MCF 10A (cell line): ENCODE data around the gene GATAD2A. TPM values are rescaled to one million over a fixed set of nuclear protein-coding genes. Genes with fewer than 3 reads are reported as not detected.

ENCODE experiments used
- BruUV-seq: library from RNA; stranded (reverse); fragments of 400-500 nt; replicated peaks from 2 replicates; lab custom pipeline; 2021; lab: Mats Ljungman, UMichigan
- CTCF ChIA-PET: fragments of 300-600 bp; sonication (Branson Sonifier 250); formaldehyde crosslinking; extraction: SDS; loops from one replicate; lab custom pipeline; 2021; ENCODE audit warnings: antibody characterized with exemption, inconsistent platforms; lab: Yijun Ruan, JAX
- POLR2A ChIA-PET: fragments of 300-600, 350-650 bp; sonication (Branson Sonifier 250); formaldehyde crosslinking; extraction: SDS; loops from one replicate; lab custom pipeline; 2020; ENCODE audit warnings: antibody characterized with exemption, inconsistent platforms; lab: Yijun Ruan, JAX
- DNase-seq: peaks from one replicate; pipeline ENCODE4 v3.0.0-alpha.2; 2018; ENCODE audit not compliant: unreplicated experiment
- H3K27ac Mint-ChIP-seq: one replicate; pipeline ENCODE4 v1.8.0; 2022; ENCODE audit warnings: mild to moderate bottlenecking, low read depth, mixed read lengths; ENCODE audit not compliant: unreplicated experiment
- H3K27me3 Mint-ChIP-seq: one replicate; pipeline ENCODE4 v1.8.0; 2022; ENCODE audit warnings: mixed read lengths; ENCODE audit not compliant: insufficient read depth, unreplicated experiment
- H3K36me3 Mint-ChIP-seq: one replicate; pipeline ENCODE4 v1.8.0; 2022; ENCODE audit warnings: mild to moderate bottlenecking, moderate library complexity, mixed read lengths; ENCODE audit not compliant: insufficient read depth, unreplicated experiment
- H3K4me1 Mint-ChIP-seq: one replicate; pipeline ENCODE4 v1.8.0; 2022; ENCODE audit warnings: mixed read lengths; ENCODE audit not compliant: insufficient read depth, unreplicated experiment
- H3K4me3 Mint-ChIP-seq: one replicate; pipeline ENCODE4 v1.8.0; 2022; ENCODE audit warnings: mild to moderate bottlenecking, moderate library complexity, mixed read lengths; ENCODE audit not compliant: unreplicated experiment
- H3K9me3 Mint-ChIP-seq: one replicate; pipeline ENCODE4 v1.8.0; 2022; ENCODE audit warnings: mixed read lengths; ENCODE audit not compliant: unreplicated experiment
- intact Hi-C: fragments of 100-400 bp; cut with micrococcal nuclease; formaldehyde crosslinking; loops from 2 replicates; pipeline ENCODE4 v1.14.1; 2022
- total RNA-seq: library from RNA; stranded (reverse); gene quantifications from 2 replicates; pipeline ENCODE4 v1.2.3, GENCODE V29; 2022
- TF ChIP-seq, protein P1 (sequence below): fragments of 200-600 bp; IDR thresholded peaks from one replicate; pipeline ENCODE4 v1.8.0; 2022; ENCODE audit warnings: antibody characterized with exemption, mild to moderate bottlenecking; ENCODE audit not compliant: unreplicated experiment

Gene GATAD2A
- total RNA-seq, 1 experiment from 2014 or later: 91.5 TPM

DNA sequence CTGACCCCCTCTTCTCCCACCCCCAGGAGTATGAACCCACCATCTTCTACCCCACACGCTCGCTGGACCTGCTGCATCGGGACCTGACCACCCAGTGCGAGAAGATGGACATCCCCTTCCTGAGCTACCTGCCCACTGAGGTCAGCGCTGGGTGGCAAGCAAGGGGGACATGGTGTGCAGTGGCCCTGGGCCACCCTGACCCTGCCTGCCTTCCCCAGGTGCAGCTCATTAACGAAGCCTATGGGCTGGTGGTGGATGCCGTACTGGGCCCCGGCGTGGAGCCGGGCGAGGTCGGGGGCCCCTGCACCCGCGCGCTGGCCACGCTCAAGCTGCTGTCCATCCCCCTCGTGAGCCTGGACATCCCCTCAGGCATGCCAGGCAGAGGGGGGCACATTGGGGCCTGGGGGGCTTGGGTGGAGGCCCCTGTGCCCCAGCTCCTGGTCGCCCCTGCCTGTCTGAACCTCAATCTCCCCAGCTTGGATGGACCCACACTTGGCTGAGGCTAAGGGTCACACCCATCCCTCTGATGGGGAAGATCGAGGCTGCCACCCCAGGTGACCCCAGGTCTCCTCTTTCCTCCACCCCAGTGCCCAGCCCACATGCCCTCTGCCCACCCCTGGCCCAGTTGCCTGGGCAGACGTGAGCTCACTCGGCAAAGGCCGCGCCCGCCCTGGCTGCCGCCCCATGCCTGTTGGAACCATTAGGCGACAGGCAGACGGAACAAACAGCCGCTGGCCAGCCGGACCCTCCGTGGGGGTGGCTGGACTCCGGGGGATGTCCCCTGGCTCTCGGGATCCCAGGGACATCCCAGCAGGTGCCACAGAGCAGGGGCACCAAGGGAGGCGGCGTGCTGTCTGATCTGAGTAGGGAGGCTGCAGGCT, 130.1 kb downstream of the GATAD2A start:
- DNase-seq: no peak
- BruUV-seq: no TSS peak
- ChIA-PET CTCF (interaction anchor here (0.7 to 8.1 kb wide), 6 partner anchors 17 to 151 kb away, joined by 3 to 107 read pairs (median 3); partner anchors contain the start of genes ATP13A1 and GMIP), POLR2A (interaction anchor here (0.5 kb wide), 1 partner anchor 180 kb away, joined by 3 read pairs; no protein-coding TSS in a partner anchor)
- Mint-ChIP-seq H3K27me3 (no peaks in the 10 kb centered on the region), H3K4me1 (peaks cover 6% of the 10 kb centered on the region), H3K36me3 (peaks cover 7% of the 10 kb centered on the region), H3K27ac (no peak overlapping the region), H3K9me3 (no peaks in the 10 kb centered on the region), H3K4me3 (no peak overlapping the region)
- intact Hi-C loops: no loop called here
- TF ChIP-seq, protein P1, sequence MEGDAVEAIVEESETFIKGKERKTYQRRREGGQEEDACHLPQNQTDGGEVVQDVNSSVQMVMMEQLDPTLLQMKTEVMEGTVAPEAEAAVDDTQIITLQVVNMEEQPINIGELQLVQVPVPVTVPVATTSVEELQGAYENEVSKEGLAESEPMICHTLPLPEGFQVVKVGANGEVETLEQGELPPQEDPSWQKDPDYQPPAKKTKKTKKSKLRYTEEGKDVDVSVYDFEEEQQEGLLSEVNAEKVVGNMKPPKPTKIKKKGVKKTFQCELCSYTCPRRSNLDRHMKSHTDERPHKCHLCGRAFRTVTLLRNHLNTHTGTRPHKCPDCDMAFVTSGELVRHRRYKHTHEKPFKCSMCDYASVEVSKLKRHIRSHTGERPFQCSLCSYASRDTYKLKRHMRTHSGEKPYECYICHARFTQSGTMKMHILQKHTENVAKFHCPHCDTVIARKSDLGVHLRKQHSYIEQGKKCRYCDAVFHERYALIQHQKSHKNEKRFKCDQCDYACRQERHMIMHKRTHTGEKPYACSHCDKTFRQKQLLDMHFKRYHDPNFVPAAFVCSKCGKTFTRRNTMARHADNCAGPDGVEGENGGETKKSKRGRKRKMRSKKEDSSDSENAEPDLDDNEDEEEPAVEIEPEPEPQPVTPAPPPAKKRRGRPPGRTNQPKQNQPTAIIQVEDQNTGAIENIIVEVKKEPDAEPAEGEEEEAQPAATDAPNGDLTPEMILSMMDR: no peak

DNA sequence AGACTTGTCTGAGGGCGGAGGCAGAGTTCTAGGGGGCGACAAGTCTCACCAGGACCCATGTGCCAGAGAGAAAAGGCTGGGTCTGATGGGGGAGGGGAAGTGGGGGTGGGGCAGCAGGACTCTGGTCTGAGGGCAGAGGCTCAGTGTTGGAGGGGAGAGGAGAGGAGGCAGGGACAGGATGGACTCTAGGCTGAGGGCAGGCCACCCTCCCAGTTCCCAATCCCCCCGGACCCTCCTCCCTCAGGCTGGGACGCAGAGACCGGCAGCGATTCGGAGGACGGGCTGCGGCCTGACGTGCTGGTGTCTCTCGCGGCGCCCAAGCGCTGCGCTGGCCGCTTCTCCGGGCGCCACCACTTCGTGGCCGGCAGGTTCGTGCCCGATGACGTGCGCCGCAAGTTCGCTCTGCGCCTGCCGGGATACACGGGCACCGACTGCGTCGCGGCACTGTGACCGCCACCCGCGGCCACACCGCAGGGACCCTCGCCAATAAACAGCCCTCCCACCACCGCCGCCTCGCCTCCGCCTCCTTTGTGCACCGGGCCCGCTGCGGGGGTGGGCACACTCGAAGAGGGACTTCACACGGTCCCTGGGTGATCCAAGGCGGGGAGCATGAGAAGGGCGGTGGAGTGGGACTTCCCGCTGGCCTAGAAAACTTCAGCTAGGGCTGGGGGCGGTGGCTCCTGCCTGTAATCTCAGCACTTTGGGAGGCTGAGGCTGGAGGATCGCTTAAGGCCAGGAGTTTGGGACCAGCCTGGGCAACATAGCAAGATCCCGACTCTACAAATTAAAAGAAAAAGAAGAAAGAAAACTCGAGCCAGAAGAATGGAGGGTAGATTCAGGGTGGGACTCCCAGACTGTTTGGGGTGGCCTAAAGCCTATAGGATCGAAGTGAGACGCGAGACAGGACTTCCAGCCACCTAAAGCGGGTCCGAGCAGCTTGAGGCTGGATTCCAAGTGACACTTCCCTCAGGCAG, 131.9 kb downstream of the GATAD2A start:
- TF ChIP-seq, protein P1: no peak
- intact Hi-C loops: no loop called here
- H3K27ac Mint-ChIP-seq: no peak overlapping the region
- BruUV-seq: no TSS peak
- peaks cover 7% of the 10 kb centered on the region for H3K36me3 Mint-ChIP-seq
- H3K4me3 Mint-ChIP-seq: no peak overlapping the region
- CTCF ChIA-PET: no interaction called here
- H3K4me1 Mint-ChIP-seq: peaks cover under 1% of the 10 kb centered on the region
- POLR2A ChIA-PET: no interaction called here
- DNase-seq: no peak
- no peaks in the 10 kb centered on the region for H3K27me3 Mint-ChIP-seq
- no peaks in the 10 kb centered on the region for H3K9me3 Mint-ChIP-seq

DNA sequence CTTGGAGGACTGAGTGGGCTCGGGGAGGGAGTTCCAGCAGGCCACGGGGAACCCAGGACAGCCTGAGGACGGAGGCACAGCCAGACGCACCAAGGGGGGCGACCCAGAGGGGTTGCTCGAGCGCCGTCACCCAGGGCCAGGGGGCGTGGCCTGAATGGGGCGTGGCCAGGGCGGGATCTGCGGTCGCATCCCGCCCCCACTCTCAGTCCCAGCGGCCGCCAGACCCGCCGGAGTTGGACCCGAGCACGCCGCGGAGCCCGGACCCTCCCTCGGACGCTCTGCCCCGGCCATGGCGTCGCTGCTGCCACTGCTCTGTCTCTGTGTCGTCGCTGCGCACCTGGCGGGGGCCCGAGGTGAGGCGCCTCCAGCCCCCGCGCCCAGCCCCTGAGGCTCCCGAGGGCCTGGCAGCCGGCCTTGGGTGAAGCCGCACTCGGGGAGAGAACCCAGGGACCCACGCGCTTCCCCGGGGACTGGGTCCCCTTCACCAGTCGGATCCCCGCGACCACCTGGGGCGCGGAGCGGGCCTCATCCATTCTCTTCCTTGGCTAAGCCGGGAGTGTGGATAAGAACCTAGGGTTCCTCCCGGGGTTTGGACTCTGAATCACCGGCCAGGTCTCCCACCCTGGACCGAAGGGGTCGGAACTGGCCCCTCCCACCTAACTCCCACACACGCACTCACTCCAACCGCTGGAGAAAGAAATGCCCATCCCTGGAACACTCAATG, 132.7 kb downstream of the GATAD2A start, which contains the start of gene CILP2:
TSS of gene CILP2 (plus strand) at position 205 of the 724 bp plus-strand sequence. CDS start at position 290, 85 bp downstream.
- TF ChIP-seq, protein P1: no peak
- no peak for DNase-seq
- Mint-ChIP-seq H3K9me3 (no peaks in the 10 kb centered on the region), H3K36me3 (peaks cover 7% of the 10 kb centered on the region), H3K4me1 (no peaks in the 10 kb centered on the region), H3K27ac (no peak within 1 kb of the TSS), H3K4me3 (no peak within 1 kb of the TSS), H3K27me3 (no peaks in the 10 kb centered on the region)
- CTCF ChIA-PET: interaction anchor here (0.5 to 1.2 kb wide), 2 partner anchors 416 to 717 kb away, joined by 3 to 5 read pairs; no protein-coding TSS in a partner anchor
- BruUV-seq: no TSS peak
- intact Hi-C loops: no loop called here
- POLR2A ChIA-PET: interaction anchor here (0.6 to 0.9 kb wide), 2 partner anchors 17 to 68 kb away, joined by 3 to 5 read pairs; no protein-coding TSS in a partner anchor
